Jurkat, Clone E6-1 (cell line): ENCODE data around the gene HOXD9.

ENCODE experiments used
- DNase-seq: peaks from one replicate; pipeline ENCODE4 v3.0.0-alpha.2; 2011; ENCODE audit warnings: low read depth, low spot score
- H3K4me3 ChIP-seq: 2 replicates; pipeline ENCODE4 v1.5.1; 2011; ENCODE audit warnings: mild to moderate bottlenecking, low read length, control low read depth, moderate library complexity

Gene HOXD9

GRCh38 chr2:176084611-176085119 lies 37.9 kb upstream of the HOXD9 start:
- no peak for DNase-seq
- no peak overlapping the region for H3K4me3 ChIP-seq

- no peak for DNase-seq
- no peak overlapping the region for H3K4me3 ChIP-seq
Observed at GRCh38 chr2:176085120-176085788, 37.3 kb upstream of the HOXD9 start.

GRCh38 chr2:176085861-176086771 lies 36.4 kb upstream of the HOXD9 start:
- DNase-seq = no peak
- H3K4me3 ChIP-seq = no peak overlapping the region

- no peak overlapping the region for H3K4me3 ChIP-seq
- no peak for DNase-seq
Observed at GRCh38 chr2:176087330-176088047, 35.0 kb upstream of the HOXD9 start.

- H3K4me3 ChIP-seq = peak overlapping the region; percentile 27
- no peak for DNase-seq
Observed at GRCh38 chr2:176088048-176088936, 34.2 kb upstream of the HOXD9 start.

GRCh38 chr2:176088937-176089842 lies 33.3 kb upstream of the HOXD9 start:
- DNase-seq = no peak
- no peak overlapping the region for H3K4me3 ChIP-seq

GRCh38 chr2:176089843-176090395 lies 32.6 kb upstream of the HOXD9 start:
- no peak for DNase-seq
- no peak overlapping the region for H3K4me3 ChIP-seq

GRCh38 chr2:176090862-176091261 lies 31.7 kb upstream of the HOXD9 start:
- H3K4me3 ChIP-seq = no peak overlapping the region
- no peak for DNase-seq

- no peak overlapping the region for H3K4me3 ChIP-seq
- DNase-seq = no peak
Observed at GRCh38 chr2:176091329-176092258, 30.9 kb upstream of the HOXD9 start.

- H3K4me3 ChIP-seq = peak within 1 kb of the TSS; percentile 55
- no peak for DNase-seq
Observed at GRCh38 chr2:176092270-176093144, 30.0 kb upstream of the HOXD9 start, which contains the start of gene HOXD13. Gene HOXD13, plus strand, starts transcription at chr2:176092721. Its CDS starts 170 bp downstream, at chr2:176092891.

GRCh38 chr2:176093145-176093897 lies 29.2 kb upstream of the HOXD9 start:
- DNase-seq = no peak
- H3K4me3 ChIP-seq = peak overlapping the region; percentile 55

- no peak overlapping the region for H3K4me3 ChIP-seq
- no peak for DNase-seq
Observed at GRCh38 chr2:176093898-176094249, 28.6 kb upstream of the HOXD9 start.

- no peak for DNase-seq
- H3K4me3 ChIP-seq = no peak overlapping the region
Observed at GRCh38 chr2:176094349-176094748, 28.2 kb upstream of the HOXD9 start.

GRCh38 chr2:176095421-176095820 lies 27.1 kb upstream of the HOXD9 start:
- H3K4me3 ChIP-seq = no peak overlapping the region
- no peak for DNase-seq
